HG02870 (cell line): ENCODE data around the gene GTSE1.

Experiments
- ATAC-seq: cut with Tn5 transposase; IDR thresholded peaks from one replicate; pipeline ENCODE4 v1.9.1; 2021; ENCODE audit warnings: mild to moderate bottlenecking, moderate library complexity; ENCODE audit not compliant: unreplicated experiment

GTSE1 gene

DNA sequence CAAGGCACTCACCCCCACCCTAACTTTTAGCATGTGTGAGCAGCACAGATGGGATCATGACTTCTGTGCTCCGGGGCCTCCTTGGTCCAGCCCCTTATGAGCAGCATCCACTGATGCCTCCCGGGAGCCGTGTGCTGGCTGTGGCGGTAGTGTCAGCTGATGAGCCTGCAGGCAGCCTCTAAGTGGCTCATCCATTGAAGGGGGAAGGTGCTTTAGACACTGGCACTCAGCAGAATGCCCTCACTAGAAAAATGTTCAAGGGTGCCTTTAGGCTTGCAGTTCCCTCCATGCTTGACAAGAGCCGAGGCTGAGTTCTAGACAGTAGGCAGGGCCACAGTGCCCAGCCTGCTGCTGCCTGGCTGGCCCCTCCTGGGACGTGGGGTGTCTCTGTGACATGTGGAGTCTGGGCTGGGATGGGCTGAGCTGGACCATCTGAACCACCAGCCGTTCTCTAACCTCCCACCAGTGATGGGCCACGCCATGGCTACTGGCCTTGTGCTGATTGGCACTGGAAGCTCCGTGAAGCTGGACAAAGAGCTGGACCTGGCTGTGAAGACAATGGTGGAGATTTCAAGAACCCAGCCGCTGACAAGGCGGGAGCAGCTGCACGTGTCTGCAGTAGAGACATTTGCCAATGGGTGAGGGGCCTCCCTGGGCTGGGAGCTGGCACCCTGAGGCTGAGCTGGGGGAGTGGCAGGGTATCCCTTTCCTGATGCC is 23.1 kb upstream of the GTSE1 start:
- no peak for ATAC-seq

GRCh38 chr22:46274381-46274780 is 22.3 kb upstream of the GTSE1 start:
- ATAC-seq: no peak

DNA sequence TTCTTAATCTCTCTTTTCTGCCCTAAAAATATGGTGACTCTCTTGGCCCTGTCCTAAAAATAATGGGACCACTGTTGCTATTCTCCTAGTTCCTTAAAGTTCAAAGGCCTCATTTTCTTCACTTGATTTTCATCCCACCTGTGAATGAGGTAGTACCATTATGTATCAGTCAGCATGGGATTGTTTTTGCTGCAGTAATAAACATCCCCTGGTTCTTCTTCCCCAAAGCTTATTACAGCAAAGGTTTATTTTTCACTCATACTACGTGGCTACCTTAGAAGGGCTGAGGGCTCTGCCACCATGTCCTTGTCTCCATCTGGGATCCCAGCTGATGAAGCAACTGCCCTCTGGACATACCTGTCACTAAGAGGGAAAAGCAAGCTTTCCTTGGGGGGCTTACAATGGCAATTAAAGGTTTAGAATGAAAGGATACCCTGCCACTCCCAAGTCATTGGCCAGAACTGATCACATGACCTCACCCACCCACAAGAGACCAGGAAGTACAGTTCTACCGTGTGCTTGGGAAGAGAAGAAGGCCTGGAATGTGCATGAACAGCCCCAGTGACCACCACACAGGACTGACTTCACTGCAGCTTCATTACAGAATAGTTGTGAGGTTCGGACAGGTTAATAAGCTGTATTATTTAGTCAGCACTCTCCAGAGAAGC is 21.1 kb upstream of the GTSE1 start:
- no peak for ATAC-seq

GRCh38 chr22:46276563-46276962 is 20.1 kb upstream of the GTSE1 start:
- ATAC-seq: no peak

- ATAC-seq: no peak
These were observed 17.7 kb upstream of the GTSE1 start for GRCh38 chr22:46278656-46279645.

- no peak for ATAC-seq
These were observed 16.4 kb upstream of the GTSE1 start for GRCh38 chr22:46280063-46280817.

DNA sequence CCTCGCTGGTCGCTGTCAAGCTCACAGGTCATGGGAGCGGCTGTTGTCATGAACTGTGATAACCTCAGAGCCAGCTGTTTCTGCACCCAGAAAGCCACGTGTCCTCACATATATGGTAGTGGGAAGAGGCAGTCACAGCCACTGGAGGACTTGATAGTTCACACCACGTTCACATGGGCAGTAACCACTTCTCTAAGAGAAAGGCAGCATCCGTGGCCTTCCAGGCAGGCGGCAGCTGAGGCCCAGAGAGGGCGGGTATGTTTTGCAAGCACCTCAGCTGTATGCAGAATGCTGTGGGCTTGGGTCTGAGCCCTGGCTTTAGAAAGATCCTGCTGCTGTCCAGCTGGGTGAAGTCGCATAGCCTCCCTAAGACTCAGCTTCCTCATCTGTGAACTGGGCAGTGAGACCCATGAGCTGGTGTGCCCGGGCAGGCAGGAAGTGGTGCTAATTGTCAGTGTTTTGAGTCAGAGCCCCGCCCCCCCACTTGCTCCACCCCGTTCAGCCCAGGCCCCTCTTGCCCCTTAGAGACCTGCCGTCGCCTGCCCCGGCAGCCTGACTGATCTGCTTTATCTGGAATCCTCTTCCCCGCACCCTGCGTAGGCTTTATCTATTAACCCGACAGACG is 15.6 kb upstream of the GTSE1 start:
- no peak for ATAC-seq

DNA sequence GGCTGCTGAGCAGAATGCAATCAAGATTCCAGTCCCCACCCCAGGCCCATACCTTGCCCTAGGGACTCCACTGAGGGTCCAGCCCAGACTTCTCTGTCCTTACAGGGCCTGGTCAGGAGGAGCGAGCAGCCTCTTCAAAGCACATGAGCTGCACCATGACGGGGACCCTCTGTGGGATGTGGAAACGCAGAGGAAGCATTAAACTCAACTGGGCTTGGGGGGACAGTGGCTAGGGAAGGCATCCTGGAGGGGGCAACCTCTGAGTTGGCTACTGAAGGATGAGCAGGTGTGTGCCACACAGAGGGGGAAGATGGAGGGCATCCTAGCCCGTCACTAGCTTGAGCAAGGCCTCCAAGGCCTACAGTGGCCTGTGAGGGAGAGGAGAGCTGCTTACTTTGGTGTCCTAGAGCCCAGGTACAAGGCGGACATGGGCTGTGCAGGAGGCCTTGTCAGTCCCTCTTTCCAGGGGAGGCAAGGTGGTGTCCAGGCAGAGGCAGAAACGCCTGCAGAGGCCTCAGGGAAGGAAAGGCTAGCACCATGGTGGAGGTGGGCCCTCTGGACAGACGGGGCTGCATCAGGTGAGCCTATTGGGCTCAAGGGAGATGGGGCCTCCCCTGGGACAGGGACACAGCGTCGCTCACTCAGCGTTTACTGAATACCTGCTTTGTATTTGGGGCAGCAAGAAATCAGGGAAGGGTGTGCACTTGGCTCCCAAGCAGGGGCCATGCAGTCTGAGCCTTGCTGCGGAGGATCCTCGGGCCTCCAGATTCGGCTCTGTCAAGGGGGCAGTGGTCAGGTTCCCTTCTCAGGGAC is 14.6 kb upstream of the GTSE1 start:
- no peak for ATAC-seq

GRCh38 chr22:46286006-46286405 is 10.7 kb upstream of the GTSE1 start:
- ATAC-seq: no peak

DNA sequence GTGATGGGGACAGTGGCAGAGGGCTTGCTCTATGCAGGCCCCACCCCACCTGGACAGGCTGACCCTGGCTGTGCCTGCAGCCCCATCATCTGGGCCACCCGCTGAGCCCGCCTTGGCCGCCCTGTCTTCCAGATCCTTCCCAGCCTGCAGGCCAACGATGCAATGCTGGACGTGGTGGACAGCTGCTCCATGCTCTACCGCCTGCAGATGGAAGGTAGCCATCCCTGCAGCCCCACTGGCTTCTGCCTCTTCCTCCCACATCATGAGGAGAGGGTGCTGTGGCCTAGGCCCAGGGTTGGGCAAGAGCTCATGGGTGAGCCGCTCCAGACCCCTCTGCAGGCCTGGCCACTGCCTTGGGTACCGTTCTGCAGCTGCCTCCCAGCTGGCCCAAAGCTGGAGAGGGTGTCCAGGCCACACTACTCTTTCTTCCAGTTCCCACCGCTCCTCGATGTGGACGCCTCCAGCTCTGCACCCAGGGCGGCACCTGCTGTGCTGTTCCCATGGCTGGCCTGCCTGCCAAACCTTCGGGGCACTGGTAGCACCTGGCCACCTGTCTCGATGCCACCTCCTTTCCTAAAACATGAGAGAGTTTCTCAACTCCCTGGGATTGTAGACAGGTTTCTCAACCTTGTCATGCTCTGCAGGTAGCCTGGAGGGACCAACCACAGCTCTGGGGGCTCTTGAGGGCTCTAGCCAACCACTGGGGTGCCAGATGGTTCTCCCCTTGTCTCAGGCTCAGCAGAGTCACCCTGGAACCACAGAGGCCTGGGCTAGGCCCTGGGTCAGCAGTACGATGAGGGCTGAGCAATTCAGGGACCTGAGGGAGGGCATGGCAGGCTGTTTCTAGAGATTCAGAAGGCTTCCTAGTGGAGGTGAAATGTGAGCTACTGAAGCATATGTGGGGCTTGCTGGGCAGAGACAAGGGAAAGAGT is 9.5 kb upstream of the GTSE1 start:
- ATAC-seq: no peak

- ATAC-seq: no peak
These were observed 8.6 kb upstream of the GTSE1 start for GRCh38 chr22:46287873-46288751.

GRCh38 chr22:46288846-46289243 is 7.8 kb upstream of the GTSE1 start:
- ATAC-seq: no peak

- no peak for ATAC-seq
These were observed 7.3 kb upstream of the GTSE1 start for GRCh38 chr22:46289244-46289891.

- ATAC-seq: no peak
These were observed 6.4 kb upstream of the GTSE1 start for GRCh38 chr22:46290121-46290842.

DNA sequence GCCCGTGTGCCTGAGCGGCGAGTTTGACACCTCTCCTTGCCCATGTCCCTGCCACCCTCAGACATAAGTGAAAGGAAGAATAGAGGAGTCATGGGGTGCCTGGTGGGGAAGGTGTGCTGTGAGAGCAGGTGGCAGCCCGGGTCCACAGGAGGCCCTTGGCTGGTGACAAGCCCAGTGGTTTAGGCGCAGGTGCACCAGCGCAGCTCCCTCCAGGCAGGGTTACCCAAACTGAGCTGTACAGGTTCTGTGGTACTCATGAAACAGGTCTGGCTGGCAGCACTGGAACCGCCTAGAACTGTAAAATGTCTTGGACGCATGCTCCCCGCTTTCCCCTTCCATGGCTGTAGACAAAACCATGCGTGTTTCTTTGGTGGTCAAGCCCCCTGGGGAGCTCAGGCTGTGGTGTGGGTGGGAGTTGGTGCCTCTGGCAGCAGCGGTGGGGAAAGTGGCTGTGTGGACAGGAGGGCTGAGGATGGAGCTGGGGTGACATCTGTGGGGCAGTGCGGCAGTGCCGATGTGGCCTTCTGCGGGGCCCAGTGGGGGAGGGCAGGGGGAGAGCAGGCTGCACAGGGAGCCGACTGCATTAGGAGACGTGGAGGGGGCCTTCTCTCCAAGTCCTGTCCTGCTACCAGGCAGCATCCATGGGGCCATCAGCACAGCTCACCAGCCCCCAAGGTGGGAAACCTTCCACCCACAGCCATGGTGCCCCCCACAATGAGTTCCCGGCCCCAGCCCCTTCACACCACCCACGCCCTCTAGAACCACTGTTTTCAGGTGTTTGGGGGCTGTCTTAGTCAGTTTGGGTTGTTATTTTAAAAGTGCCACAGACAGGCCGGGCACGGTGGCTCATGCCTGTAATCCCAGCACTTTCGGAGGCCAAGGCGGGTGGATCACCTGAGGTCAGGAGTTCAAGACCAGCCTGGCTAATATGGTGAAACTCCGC is 5.6 kb upstream of the GTSE1 start:
- ATAC-seq: no peak
